A673 (cell line): ENCODE data around the gene LCP2.

Source experiments
- EZH2 ChIP-seq: fragments of 200-600 bp; sonication (generic); IDR thresholded peaks from 2 replicates; pipeline ENCODE4 v1.6.1; 2017; ENCODE audit warnings: borderline replicate concordance, low read depth, mild to moderate bottlenecking, mixed read lengths, antibody characterized with exemption, low read length; ENCODE audit not compliant: poor library complexity, severe bottlenecking
- TF ChIP-seq, protein P1 (sequence below): fragments of 300-800, 200-600 bp; sonication (generic); conservative IDR thresholded peaks from 2 replicates; pipeline ENCODE4 v1.5.1; 2017; ENCODE audit warnings: low read depth, mild to moderate bottlenecking, antibody characterized with exemption, low read length, moderate library complexity, mixed read lengths

DNA sequence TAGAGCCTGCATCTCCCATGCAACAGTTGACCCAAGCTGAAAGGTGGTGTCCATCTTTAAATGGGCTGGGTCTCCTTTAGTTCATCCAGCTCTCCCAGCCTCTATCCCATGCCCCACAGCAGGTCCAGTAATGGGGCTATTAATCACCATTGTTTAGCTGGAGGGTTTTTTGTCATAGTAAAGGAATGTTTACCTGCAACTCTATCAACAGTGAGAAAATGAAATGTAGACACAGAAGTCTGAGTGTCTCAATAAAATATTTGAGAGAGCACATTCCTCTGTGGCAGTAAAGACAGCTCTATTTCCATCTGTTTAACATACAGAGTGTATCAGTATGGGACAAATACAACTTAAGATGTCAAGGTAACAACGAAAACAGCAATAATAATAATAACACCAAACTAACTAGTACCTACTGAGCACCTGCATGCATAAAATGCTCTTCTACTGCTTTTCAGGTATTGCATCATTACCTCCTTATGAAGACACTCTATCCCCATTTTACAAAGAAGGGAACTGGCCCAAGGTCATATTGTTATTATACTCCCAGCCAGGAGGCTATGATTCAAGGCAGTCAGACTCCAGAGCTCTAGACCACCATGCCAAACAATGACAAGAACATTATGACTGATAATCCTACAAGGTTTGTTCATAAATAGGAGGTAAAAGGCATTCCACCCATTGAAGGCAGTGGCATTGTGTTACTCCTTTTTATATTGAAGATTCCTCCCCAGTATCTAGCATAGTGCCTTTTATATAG is 85.8 kb downstream of the LCP2 start:
- TF ChIP-seq, protein P1, sequence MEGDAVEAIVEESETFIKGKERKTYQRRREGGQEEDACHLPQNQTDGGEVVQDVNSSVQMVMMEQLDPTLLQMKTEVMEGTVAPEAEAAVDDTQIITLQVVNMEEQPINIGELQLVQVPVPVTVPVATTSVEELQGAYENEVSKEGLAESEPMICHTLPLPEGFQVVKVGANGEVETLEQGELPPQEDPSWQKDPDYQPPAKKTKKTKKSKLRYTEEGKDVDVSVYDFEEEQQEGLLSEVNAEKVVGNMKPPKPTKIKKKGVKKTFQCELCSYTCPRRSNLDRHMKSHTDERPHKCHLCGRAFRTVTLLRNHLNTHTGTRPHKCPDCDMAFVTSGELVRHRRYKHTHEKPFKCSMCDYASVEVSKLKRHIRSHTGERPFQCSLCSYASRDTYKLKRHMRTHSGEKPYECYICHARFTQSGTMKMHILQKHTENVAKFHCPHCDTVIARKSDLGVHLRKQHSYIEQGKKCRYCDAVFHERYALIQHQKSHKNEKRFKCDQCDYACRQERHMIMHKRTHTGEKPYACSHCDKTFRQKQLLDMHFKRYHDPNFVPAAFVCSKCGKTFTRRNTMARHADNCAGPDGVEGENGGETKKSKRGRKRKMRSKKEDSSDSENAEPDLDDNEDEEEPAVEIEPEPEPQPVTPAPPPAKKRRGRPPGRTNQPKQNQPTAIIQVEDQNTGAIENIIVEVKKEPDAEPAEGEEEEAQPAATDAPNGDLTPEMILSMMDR: no peak
- no peak for TF ChIP-seq EZH2
